Tibial artery (tissue), 4 donors: ENCODE data around the gene CD59.
"Not testable (repeated sequence)": the region's sequence is repeated elsewhere in the genome, so short reads cannot be mapped to it uniquely, and the experiment has no call there.

Experiments used
- DNase-seq, 2 donors: peaks; one replicate each; pipeline ENCODE4 v3.0.0-alpha.2; 2019
- H3K27ac ChIP-seq, 2 donors: fragments of 200-600 bp; sonication (generic) in 1 of 2; 1 replicate in 1 of 2; 2 replicates in 1 of 2; pipeline ENCODE4 v1.5.1; 2018 to 2019; ENCODE audit warnings: mild to moderate bottlenecking in 1 of 2
- H3K27me3 ChIP-seq, 2 donors: fragments of 200-600 bp; sonication (generic) in 1 of 2; one replicate each; pipeline versions ENCODE4 v1.5.1 to v1.6.0; 2016 to 2019
- H3K36me3 ChIP-seq, 3 donors: fragments of 200-600 bp; sonication (generic) in 2 of 3; one replicate each; pipeline ENCODE4 v1.5.1; 2016 to 2019; ENCODE audit warnings: mild to moderate bottlenecking in 2 of 3
- H3K4me1 ChIP-seq, 4 donors: fragments of 200-600 bp; sonication (generic) in 2 of 4; 1 replicate in 3 of 4; 2 replicates in 1 of 4; pipeline ENCODE4 v1.5.1; 2016 to 2019
- H3K4me3 ChIP-seq, 2 donors: fragments of 200-600 bp; sonication (generic) in 1 of 2; 1 replicate in 1 of 2; 2 replicates in 1 of 2; pipeline ENCODE4 v1.5.1; 2018 to 2019; ENCODE audit warnings: mild to moderate bottlenecking in 2 of 2
- H3K9me3 ChIP-seq, 3 donors: fragments of 200-600 bp; sonication (generic) in 1 of 3; one replicate each; pipeline ENCODE4 v1.5.1; 2016 to 2019
- intact Hi-C: fragments of 100-400 bp; cut with DNase I; formaldehyde crosslinking; loops from one replicate; pipeline ENCODE4 v1.15.0; 2023; ENCODE audit warnings: low total_unique reads
- TF ChIP-seq, protein P1 (sequence below), 2 experiments: fragments of 200-600 bp in 1 of 2; fragments of 450-650 bp in 1 of 2; IDR thresholded peaks; one replicate each; pipeline ENCODE4 v1.5.1; 2017 to 2019; ENCODE audit warnings: antibody characterized with exemption in 2 of 2, mild to moderate bottlenecking in 1 of 2, moderate library complexity in 1 of 2

Gene CD59

DNA sequence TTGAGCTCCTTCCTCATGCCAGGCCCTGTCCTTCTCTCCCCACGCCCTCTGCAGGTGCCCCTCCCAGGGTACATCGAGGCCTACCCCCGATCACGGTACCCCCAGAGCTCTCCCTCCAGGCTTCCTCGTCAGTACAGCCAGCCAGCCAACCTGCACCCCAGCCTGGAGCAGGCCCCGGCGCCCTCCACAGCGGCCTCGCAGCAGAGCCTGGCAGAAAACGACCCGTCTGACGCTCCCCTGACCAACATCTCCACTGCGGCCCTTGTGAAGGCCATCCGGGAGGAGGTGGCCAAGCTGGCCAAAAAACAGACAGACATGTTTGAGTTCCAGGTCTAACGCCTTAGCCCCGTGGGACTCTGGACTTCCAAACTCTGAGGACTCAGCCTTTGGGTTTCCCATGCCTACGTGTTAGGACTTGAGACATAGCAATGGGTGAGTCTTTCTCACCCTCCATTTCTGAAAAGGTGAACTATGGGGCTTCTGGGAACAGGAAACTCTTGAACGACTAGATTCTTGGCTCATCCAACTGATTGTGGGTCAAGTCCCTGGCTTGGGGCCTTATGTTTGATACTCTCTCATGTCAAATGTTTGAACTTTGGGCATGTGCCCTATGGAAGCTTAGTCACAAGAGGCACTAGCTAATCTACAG, 68.3 kb downstream of the CD59 start:
- H3K4me3 ChIP-seq: no peak overlapping the region
- H3K36me3 ChIP-seq: no peaks in the 10 kb centered on the region
- H3K27ac ChIP-seq: no peak overlapping the region
- no peaks in the 10 kb centered on the region for H3K4me1 ChIP-seq
- H3K27me3 ChIP-seq: peaks cover 0 to 2% of the 10 kb centered on the region in 2 donors
- H3K9me3 ChIP-seq: no peaks in the 10 kb centered on the region
- TF ChIP-seq, protein P1, sequence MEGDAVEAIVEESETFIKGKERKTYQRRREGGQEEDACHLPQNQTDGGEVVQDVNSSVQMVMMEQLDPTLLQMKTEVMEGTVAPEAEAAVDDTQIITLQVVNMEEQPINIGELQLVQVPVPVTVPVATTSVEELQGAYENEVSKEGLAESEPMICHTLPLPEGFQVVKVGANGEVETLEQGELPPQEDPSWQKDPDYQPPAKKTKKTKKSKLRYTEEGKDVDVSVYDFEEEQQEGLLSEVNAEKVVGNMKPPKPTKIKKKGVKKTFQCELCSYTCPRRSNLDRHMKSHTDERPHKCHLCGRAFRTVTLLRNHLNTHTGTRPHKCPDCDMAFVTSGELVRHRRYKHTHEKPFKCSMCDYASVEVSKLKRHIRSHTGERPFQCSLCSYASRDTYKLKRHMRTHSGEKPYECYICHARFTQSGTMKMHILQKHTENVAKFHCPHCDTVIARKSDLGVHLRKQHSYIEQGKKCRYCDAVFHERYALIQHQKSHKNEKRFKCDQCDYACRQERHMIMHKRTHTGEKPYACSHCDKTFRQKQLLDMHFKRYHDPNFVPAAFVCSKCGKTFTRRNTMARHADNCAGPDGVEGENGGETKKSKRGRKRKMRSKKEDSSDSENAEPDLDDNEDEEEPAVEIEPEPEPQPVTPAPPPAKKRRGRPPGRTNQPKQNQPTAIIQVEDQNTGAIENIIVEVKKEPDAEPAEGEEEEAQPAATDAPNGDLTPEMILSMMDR (IDR thresholded peaks at IDR 0.05): no peak
- intact Hi-C loops: no loop called here
- no peak for DNase-seq

DNA sequence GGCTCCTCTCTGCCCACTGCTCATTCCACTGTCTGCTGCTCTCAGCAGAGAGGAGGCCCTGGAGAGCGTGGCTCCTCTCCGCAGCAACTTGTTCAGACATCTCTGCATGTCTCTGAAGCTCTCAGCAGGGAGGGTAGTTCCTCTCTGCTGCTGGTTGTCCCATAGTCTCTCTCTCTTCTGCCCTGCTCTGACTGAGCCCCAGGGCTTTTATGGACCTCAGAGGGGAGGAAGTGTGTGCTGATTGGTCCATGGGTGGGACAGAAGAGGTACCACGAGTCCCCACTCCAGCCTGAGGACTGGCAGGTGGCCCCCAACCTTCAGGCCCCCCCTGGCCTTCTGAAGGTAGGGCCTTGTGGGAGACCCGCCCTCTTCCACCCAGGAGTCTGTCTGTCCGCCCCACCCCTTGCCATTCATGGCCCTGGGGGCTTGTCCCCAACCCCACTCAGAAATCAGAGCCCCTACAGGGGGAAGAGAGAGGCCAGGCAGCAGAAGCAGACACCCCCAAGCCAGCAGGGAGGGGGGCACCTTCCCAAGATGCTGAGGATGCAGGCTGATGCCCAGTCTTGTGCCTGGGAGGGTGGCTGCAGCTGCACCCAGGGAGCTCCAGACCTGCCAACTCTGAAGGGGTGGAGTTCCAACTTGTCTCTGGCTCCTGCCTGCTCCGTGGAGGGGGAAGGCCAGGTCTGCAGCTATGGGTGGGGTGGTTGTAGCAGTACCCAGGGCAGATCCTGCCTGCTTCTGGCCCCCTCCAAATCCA, 70.7 kb downstream of the CD59 start:
- intact Hi-C loops: no loop called here
- H3K27me3 ChIP-seq: peaks cover 0 to 2% of the 10 kb centered on the region in 2 donors
- no peaks in the 10 kb centered on the region for H3K36me3 ChIP-seq
- no peaks in the 10 kb centered on the region for H3K4me1 ChIP-seq
- H3K4me3 ChIP-seq: no peak overlapping the region
- TF ChIP-seq, protein P1 (IDR thresholded peaks at IDR 0.05): no peak
- DNase-seq: no peak
- no peaks in the 10 kb centered on the region for H3K9me3 ChIP-seq
- no peak overlapping the region for H3K27ac ChIP-seq

DNA sequence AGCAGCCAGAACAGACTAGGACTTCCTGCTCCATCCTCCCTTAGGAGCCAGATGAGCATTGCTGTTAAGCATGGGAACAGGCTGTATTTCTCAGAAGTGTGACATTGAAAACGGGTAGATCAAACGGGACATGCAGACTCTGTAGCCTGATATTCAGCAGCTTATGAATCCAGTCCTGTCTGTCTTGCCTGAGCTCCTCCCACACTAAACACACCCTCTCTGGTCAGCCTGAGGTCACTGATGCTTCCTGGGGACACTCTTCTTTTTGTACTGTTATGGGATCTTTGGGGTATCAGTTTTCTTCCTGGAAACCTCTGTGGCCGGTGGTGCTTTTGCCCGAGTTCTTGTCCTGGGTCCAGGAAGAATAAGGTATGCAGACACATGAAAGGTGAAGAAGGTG, 71.4 kb downstream of the CD59 start:
- Histone ChIP-seq H3K4me1 (no peaks in the 10 kb centered on the region), H3K4me3 (no peak overlapping the region), H3K27ac (no peak overlapping the region), H3K9me3 (no peaks in the 10 kb centered on the region), H3K36me3 (no peaks in the 10 kb centered on the region), H3K27me3 (peaks cover 0 to 2% of the 10 kb centered on the region in 2 donors)
- no peak for DNase-seq
- TF ChIP-seq, protein P1 (IDR thresholded peaks at IDR 0.05): no peak
- intact Hi-C loops: no loop called here

DNA sequence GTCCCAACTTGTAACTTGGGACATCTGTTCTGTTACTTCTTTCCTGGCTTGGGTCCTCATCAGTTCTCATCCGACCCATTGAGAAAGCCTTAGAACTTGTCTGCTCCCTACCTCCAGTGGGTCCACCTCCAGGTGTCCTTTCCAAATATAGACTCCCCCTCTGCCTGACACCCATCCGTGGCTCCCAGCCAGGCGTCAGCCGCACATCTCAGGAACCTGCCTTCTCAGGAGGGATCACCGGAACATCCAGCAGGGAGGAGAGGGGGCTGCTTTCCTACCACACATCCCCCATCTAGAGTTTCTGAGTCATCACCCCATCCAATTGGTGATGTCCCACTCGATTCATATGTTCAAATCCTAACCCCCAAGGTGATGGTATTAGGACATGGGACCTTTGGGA, 72.1 kb downstream of the CD59 start:
- Histone ChIP-seq H3K9me3 (no peaks in the 10 kb centered on the region), H3K27ac (no peak overlapping the region), H3K4me3 (no peak overlapping the region), H3K36me3 (no peaks in the 10 kb centered on the region), H3K27me3 (peaks cover 0 to 2% of the 10 kb centered on the region in 2 donors), H3K4me1 (no peaks in the 10 kb centered on the region)
- DNase-seq: no peak
- TF ChIP-seq, protein P1 (IDR thresholded peaks at IDR 0.05): no peak
- intact Hi-C loops: no loop called here

DNA sequence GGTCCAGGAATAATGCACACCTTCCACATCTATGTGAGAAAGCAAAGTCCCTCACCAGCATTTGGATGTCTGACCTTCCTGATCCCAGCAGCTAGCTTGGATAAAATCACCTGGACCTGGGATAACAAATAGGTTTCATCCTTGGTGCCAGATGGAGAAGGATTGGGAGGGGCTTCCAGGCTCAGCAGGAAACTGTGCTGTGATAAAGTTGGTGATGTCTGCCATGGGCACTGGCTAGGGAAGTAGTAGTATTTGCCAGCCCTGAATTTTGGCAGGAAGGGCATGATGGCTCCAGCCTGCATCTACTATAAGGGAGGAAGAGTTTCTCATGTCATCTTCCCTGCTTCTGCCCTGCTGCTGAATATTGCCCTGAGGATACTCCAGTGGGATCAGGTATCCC, 73.1 kb downstream of the CD59 start:
- intact Hi-C loops: no loop called here
- peaks cover 0 to 2% of the 10 kb centered on the region in 2 donors for H3K27me3 ChIP-seq
- TF ChIP-seq, protein P1 (IDR thresholded peaks at IDR 0.05): no peak
- DNase-seq: no peak
- H3K27ac ChIP-seq: no peak overlapping the region
- H3K4me3 ChIP-seq: no peak overlapping the region
- H3K36me3 ChIP-seq: no peaks in the 10 kb centered on the region
- H3K9me3 ChIP-seq: no peaks in the 10 kb centered on the region
- no peaks in the 10 kb centered on the region for H3K4me1 ChIP-seq

DNA sequence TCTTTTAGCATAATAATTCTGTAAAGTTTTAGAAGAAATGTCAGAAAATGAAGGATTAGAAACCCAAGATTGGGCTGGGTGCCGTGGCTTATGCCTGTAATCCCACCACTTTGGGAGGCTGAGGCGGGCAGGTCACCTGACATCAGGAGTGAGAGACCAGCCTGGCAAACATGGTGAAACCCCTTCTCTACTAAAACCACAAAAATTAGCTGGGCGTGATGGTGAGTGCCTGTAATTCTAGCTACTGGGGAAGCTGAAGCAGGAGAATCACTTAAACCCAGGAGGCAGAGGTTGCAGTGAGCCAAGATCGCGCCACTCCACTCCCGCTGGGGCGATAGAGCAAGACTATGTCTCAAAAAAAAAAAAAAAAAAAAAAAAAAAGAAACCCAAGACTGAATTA, 74.7 kb downstream of the CD59 start:
- H3K36me3 ChIP-seq, H3K9me3 ChIP-seq, intact Hi-C loops, H3K27ac ChIP-seq, H3K27me3 ChIP-seq, H3K4me3 ChIP-seq, H3K4me1 ChIP-seq, DNase-seq: not testable (repeated sequence)
